Effector CD8-positive, alpha-beta T cell (primary cell): ENCODE data around the gene PRKAR2A.
"Not testable (repeated sequence)": the region's sequence is repeated elsewhere in the genome, so short reads cannot be mapped to it uniquely, and the experiment has no call there.

Experiments used
- DNase-seq: peaks from one replicate; lab custom pipeline; 2025; lab: John Stamatoyannopoulos, UW

PRKAR2A gene

GRCh38 chr3:48727511-48727910 lies 120.2 kb downstream of the PRKAR2A start:
- DNase-seq = no peak

- not testable (repeated sequence) for DNase-seq
These were observed 122.4 kb downstream of the PRKAR2A start for GRCh38 chr3:48725185-48725855.

GRCh38 chr3:48723725-48724124 lies 123.9 kb downstream of the PRKAR2A start:
- DNase-seq = no peak

DNA sequence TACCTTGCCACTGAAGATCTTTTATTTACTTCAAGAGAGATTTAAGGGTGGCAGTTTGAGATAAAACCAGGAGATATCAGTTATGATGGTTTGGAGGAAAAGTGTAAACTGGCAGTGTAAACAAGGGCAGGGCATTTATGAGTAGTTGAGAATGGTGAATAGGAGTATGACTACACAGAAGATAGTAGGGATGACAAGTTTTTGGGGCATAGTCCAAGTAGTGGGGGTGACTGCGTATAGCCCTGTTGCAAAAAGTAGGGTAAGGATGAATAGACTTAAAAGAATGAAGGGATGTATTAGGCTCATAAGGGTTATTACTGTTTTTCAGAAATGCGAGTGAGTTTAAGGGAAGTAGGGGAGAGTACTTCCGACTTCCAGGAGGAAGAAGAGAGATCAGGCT lies 124.4 kb downstream of the PRKAR2A start:
- DNase-seq = not testable (repeated sequence)

DNA sequence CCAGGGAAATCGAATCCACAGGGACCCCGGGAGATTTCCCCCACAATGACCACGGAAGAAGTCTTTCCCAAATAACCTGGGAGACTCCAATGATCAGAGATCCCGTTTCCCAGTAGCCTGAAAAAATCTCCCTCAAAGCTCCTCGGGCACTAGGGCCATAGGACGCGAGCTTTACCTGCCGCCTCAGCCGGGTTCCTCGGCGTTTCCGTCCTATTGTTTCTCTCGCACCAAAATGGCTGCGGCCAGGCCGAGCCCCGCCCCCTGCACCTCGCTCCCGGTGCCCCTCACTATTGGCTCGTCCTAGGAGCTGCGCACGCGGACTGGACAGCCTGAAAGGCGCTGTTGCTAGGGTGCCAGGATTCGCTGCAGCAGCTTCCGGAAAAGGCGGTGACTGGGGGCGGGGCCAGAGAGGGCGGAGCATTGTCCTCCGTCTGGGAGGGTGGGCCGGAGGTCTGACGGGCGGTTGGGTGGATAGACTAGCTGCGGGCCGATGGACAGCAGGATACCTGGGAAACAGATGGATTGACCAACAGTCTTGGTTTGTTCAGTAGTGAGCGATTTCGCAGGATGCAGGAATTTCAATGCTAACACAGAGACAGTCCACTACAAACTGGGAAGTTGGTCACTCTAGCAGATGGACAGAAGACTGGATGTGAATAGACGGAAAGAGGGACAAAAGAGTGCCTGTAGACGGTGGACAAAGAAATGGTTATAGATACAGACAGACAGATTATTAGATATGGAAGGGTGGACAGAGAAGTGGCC lies 130.5 kb downstream of the PRKAR2A start, which contains the start of gene IP6K2:
Gene IP6K2, minus strand, starts transcription at position 240 of the 765 bp plus-strand sequence. CDS start 21,930 bp downstream, outside the sequence.
- peak; percentile 98 for DNase-seq

- no peak for DNase-seq
These were observed 131.1 kb downstream of the PRKAR2A start for GRCh38 chr3:48716508-48716981.

DNA sequence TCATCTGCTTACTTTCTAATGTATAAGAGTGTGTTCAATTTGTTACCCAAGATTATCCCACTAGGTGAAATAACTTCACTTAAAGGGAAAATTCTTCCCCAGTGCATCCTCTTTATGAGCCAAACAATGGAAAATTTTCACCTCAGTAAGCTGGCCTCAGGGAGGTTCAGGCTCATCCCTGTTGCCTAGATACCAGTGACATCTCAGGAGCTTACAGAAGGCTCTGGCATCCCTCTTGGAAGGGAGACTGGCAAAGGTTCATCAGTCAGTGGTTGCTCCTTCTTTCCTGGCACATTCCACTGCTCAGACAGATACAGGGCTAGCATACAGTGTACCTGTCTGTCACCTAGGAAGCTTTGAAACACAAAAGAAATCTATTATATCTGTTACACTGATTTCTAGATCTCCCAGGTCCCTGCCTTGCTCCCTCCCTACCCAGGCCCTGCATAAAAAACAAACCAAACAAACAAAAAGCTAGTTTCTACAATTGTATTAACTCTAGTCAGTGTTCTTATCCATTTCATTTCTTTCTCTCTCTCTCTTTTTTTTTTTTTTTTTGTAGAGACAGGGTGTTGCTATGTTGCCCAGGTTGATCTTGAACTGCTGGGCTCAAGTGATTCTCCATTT lies 132.4 kb downstream of the PRKAR2A start:
- no peak for DNase-seq

DNA sequence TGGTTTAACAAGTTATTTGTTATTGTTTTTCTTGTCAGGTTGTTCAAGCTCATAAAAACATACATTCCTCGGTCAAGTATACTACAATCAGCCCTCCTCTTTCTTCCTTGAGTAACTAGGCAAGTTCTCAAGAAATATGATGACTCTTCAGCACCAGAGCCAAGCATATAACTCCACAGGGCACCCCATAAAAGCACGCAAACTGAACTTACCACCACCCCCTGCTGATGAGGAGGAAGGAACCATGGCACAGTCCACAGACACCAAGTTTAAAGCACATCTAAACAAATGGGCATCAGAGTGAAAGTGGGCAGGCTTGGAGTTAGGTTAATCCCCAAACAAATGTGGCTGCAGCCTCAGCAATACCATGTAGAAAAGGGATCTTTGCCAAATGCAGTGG lies 135.9 kb downstream of the PRKAR2A start:
- no peak for DNase-seq

- no peak for DNase-seq
These were observed 138.6 kb downstream of the PRKAR2A start for GRCh38 chr3:48709051-48709461.

DNA sequence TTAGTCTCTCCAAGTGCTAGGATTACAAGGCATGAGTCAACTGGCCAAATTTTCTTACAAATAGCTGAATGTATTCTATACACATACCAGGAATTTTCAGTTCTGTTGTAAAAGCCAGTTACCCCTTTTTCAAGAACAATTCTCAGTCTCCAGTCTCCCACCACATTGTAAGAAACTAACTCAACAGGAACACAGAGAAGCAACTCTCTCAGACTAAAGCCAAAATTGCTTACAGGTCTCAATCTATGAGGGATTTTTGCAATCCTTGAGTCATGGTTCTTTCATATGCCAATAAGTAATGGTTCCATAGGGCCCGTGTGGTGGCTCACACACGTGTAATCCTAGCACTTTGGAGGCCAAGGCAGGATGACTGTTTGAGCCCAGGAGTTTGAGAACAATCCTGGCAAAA lies 139.2 kb downstream of the PRKAR2A start:
- DNase-seq = no peak

DNA sequence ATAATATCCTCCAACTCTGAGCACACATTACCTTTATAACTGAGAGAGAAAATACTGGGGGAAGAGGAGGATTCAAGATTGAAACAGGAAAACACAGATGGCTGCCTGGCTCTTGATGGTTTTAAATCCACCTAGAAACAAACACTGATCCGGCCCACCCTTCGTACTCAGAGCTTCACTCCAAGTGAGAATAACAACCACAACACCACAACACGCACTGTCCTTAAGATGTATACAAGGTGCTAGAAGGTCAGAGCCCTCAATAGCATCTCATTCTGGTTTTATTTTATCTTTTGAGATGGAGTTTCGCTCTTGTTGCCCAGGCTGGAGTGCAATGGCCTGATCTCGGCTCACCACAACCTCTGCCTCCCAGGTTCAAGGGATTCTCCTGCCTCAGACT lies 140.5 kb downstream of the PRKAR2A start:
- DNase-seq = no peak

DNA sequence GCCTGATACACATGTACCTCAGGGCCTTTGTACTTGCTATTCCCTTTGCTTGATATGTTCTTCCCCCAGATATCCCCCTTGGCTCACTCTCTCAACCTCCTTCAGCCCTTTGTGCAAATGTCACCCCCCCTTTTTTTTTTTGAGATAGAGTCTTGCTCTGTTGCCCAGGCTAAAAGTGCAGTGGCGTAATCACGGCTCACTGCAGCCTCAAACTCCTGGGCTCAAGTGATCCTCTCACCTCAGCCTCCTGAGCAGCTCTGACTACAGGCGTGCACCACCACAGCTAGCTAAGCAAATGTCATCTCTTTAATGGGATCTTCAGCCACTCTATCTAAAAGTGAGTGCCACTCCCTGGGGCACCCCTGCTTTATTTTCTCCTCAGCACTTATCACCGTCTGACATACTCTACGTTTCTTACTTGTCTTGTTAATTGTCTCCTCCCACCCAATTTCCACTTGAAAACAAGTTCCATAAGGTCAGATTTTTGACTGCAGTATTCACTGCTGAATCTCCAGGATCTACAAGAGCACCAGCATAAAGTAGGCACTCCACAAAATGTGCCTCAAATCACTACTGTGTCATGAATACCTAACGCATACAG lies 145.3 kb downstream of the PRKAR2A start:
- DNase-seq = no peak

GRCh38 chr3:48700731-48701405 lies 146.8 kb downstream of the PRKAR2A start:
- DNase-seq = no peak

- no peak for DNase-seq
These were observed 148.8 kb downstream of the PRKAR2A start for GRCh38 chr3:48698891-48699290.

- DNase-seq = no peak
These were observed 149.7 kb downstream of the PRKAR2A start for GRCh38 chr3:48697952-48698351.

- no peak for DNase-seq
These were observed 151.1 kb downstream of the PRKAR2A start for GRCh38 chr3:48696601-48697000.
